ENCODE measurements around the gene TM7SF2.

- TF ChIP-seq, protein P1, sequence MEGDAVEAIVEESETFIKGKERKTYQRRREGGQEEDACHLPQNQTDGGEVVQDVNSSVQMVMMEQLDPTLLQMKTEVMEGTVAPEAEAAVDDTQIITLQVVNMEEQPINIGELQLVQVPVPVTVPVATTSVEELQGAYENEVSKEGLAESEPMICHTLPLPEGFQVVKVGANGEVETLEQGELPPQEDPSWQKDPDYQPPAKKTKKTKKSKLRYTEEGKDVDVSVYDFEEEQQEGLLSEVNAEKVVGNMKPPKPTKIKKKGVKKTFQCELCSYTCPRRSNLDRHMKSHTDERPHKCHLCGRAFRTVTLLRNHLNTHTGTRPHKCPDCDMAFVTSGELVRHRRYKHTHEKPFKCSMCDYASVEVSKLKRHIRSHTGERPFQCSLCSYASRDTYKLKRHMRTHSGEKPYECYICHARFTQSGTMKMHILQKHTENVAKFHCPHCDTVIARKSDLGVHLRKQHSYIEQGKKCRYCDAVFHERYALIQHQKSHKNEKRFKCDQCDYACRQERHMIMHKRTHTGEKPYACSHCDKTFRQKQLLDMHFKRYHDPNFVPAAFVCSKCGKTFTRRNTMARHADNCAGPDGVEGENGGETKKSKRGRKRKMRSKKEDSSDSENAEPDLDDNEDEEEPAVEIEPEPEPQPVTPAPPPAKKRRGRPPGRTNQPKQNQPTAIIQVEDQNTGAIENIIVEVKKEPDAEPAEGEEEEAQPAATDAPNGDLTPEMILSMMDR (optimal IDR thresholded peaks at IDR 0.05 in 1 of 3, IDR thresholded peaks at IDR 0.05 in 1 of 3, conservative IDR thresholded peaks at IDR 0.05 in 1 of 3; ENCODE audit: extremely low read depth in 1 of 3, insufficient read depth in 2 of 3, low read length in 3 of 3), result no peak
- TF ChIP-seq EZH2 (IDR thresholded peaks at IDR 0.05; ENCODE audit: low read length), result no peak
Observed at GRCh38 chr11:65113361-65113756, 1.7 kb downstream of the TM7SF2 start.
